T follicular helper cell (primary cell): Measurements from ENCODE around the gene MED27.

Source experiments
- DNase-seq: peaks from one replicate; pipeline ENCODE4 v3.0.0-alpha.2; 2020; ENCODE audit warnings: low read depth

Gene MED27

GRCh38 chr9:131879181-131879910, 200.3 kb downstream of the MED27 start:
- DNase-seq: no peak

GRCh38 chr9:131876486-131876885, 203.2 kb downstream of the MED27 start:
- DNase-seq: no peak

DNA sequence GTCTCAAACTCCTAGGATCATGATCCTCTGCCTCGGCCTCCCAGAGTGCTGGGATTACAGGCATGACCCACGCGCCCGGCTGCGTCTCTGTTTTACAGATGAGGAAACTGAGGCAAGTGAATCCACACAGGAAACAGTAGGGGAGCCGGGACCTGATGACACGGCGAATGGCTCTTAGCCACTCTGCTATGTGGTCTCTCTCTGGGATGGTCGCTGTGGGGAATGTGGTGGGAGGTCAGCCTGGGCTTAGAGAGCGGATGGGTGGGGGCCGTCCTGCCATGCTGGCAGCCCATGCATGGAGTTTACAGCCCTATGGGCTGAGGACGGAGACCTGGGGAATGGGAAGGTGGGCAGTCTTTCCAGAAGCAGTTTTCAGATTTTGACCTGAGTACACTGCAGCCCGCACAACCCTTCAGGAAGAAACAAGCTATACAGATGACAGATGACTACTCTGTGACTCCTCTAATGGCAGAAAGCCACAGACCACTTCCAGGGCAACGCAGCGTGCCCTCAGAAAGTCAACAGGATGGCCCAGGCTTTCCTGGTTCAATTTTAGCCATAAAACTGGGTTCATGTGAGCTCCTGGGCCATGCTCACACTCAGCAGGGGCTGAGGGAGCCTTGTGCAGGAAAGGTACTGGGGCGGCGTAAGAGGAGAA, 203.7 kb downstream of the MED27 start:
- DNase-seq: no peak

- no peak for DNase-seq
These were observed 204.6 kb downstream of the MED27 start for GRCh38 chr9:131874916-131875670.

DNA sequence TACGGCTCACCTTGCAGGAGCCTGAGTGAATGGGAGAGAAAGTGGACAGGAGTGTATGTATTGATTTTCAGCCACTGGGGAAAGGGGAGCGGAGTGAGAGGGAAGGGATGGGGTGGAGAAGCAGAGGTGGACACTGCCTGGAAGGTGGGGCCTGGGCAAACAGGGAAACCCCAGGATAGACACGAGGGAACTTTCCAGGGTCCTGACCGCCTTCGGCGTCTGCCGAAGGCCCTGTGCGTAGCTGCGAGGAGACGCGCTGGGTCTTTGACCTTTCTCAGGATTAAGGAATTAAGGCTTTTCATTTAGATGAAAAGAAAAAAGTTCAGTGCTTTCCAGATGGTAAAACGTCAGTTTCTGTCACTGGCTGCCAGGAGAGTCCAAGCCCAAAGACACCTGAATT, 205.2 kb downstream of the MED27 start:
- DNase-seq: no peak

GRCh38 chr9:131873891-131874440, 205.7 kb downstream of the MED27 start:
- no peak for DNase-seq

DNA sequence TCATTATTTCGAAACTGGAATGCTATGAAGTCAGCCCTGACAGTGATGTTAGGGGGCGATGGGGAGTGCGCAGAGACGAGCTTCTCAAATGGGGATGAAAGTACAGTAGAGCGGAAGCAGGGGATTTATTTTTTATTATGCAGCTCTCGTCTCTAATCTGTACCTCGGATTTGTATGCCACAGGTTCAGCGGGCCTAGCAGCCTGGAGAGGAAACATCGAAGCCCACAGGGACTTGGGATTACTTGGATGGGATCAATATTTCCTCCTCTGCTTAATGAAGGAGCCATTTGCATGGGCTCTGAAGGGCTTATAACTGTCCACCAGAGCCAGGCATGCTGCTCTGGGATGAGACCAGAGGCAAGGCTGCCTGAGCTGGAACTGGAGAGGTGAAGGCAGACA, 206.3 kb downstream of the MED27 start:
- no peak for DNase-seq

DNA sequence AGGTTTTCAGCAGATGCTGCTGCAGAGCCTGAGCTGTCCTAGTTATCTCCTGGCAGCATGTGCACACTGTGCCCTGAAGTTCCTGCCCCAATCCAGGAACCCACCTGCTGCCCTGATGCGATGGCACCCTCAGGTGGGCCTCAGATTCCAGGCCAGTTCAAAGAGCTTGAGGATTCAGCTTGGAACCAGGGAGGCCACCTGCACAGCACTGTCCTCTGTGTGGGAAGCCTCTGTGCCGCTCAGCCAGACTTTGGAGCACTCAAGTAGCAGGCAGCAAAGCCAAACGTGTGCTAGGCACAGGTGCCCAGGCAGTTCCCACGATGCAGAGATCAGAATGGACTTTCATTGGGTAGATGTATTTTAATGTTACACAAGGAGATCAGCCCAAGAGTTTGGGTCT, 207.0 kb downstream of the MED27 start:
- no peak for DNase-seq

DNA sequence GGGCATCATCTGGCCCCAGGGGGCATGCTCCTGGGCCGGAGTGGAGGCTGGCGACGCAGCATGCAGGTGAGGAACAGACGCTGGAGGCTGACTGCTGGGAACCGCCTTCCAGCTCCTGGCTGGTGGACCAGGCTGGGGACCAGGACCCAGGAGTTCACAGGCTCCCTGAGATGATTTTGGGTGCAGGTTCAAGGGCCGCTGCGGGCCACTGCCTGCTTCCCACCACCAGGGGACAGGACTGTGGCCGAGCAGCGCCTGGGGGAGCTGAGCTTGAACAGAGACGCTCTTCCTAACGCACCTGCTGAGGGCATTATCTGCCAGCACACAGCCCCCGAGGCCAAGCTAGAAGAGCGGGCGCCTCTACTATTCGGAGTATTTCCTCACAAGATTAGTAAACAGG, 207.7 kb downstream of the MED27 start:
- no peak for DNase-seq

DNA sequence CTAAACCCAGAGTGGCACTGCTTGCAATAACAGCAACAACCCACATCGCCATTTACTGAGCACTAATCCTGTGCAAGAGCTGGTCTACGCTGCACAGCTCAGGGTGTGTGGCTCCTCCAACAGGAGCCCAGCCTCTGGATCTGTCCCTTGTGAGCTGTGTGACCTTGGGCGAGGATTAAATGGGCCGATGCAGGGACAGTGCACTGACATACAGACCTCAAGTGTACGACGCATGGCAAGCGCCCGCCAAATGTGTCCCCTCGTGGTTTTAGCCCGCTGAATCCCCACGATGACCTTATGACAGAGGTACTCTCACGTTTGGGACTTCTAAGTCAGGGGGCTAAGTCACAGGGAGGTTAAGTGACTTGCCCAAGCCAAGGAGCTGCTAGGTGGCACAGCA, 209.5 kb downstream of the MED27 start:
- DNase-seq: no peak

DNA sequence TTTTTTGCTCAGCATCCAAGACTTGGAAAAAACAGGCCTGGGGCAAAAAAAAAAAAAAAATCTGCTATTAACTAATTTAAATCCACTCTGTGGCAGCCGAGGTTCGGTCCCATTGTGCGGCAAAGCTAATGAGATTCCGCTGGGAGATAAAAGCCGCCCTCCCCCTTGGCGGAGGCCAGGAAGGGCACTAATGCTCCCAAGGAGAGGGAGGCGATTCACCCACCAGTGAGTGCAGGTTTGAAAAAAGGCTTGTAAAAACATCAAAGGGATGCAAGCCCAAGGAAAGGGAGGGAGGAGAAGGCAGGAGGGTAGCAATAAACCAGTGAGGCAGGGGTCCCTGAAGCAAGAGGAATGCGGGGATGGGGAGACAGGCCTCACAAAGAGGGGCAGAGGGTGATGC, 210.3 kb downstream of the MED27 start:
- DNase-seq: no peak

GRCh38 chr9:131868766-131869165, 210.9 kb downstream of the MED27 start:
- DNase-seq: no peak

GRCh38 chr9:131867611-131868192, 212.0 kb downstream of the MED27 start:
- DNase-seq: no peak

GRCh38 chr9:131865446-131866195, 214.0 kb downstream of the MED27 start:
- DNase-seq: no peak

GRCh38 chr9:131864531-131864930, 215.1 kb downstream of the MED27 start:
- no peak for DNase-seq

DNA sequence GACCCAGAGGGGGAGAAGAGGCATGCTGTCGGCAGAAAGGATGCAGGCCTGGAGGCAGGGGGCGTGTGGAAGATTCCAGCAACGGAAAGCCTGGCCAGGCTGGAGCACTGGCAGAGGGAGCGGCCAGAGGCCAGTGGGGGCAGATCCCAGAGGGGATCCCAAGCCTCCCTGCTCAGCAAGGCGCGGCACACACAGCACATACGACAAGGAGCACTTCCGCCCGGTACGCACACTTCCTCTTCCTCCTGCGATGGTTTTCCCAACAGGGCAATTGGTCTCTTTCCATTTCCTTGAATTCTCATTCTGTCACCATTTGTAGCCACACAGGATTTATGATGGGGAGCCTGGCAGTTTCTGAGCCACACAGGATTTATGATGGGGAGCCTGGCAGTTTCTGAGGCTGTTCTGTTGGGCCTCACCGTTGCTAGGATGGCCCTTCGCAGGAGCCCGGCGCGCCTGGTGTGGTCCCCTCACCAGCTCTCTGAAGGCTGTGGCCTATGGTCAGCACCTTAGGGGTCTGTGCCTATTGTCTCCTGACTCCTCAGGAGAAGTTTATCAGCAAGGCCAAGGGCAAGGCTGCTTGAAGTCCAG, 216.3 kb downstream of the MED27 start:
- no peak for DNase-seq

GRCh38 chr9:131862261-131862660, 217.4 kb downstream of the MED27 start:
- DNase-seq: no peak

DNA sequence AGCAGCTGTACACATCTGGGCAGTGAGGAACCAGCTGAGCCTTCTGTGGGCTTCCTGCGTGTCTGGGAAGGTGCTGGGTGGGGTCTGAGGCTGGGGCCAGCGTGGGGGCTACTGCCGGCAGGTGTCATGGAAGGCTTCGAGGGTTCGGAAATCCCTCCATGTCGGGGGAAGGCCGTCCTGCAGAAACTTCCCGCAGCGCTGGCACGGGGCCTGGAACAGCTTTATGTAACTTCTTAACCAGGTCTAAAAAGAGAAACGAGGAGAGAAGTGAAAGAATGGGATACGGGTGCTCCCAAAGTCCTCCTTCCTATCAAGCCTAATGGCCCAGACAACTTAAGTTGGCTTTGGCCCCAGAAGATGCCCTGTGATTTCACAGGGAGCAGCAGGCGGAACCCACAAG, 219.2 kb downstream of the MED27 start:
- DNase-seq: no peak

- DNase-seq: no peak
These were observed 221.5 kb downstream of the MED27 start for GRCh38 chr9:131858147-131858546.

- DNase-seq: no peak
These were observed 223.6 kb downstream of the MED27 start for GRCh38 chr9:131856105-131856504.

- no peak for DNase-seq
These were observed 224.6 kb downstream of the MED27 start for GRCh38 chr9:131854896-131855613.
